ENCODE results near the gene CXCL9.
A peak's percentile ranks its signal among the peaks of the same experiment; 100 is the strongest.
"Not testable (repeated sequence)": the region's sequence is repeated elsewhere in the genome, so short reads cannot be mapped to it uniquely, and the experiment has no call there.

CXCL9 gene

GRCh38 chr4:76011700-76012387, 4.5 kb upstream of the CXCL9 start:
- no peak for DNase-seq

GRCh38 chr4:76011018-76011670, 3.8 kb upstream of the CXCL9 start:
- no peak for DNase-seq

GRCh38 chr4:76010576-76010975, 3.3 kb upstream of the CXCL9 start:
- no peak for DNase-seq

GRCh38 chr4:76009311-76009710, 2.0 kb upstream of the CXCL9 start:
- DNase-seq: no peak

- DNase-seq: no peak
Measured at GRCh38 chr4:76003620-76004019, 3.7 kb downstream of the CXCL9 start.

GRCh38 chr4:76003035-76003434, 4.3 kb downstream of the CXCL9 start:
- DNase-seq: no peak

- peak; percentile 74 for DNase-seq
Measured at GRCh38 chr4:76002176-76002575, 5.1 kb downstream of the CXCL9 start.

- DNase-seq: no peak
Measured at GRCh38 chr4:76001700-76002099, 5.6 kb downstream of the CXCL9 start.

- DNase-seq: no peak
Measured at GRCh38 chr4:76000279-76000678, 7.0 kb downstream of the CXCL9 start.

GRCh38 chr4:75998525-75999147, 8.7 kb downstream of the CXCL9 start:
- DNase-seq: not testable (repeated sequence)

- no peak for DNase-seq
Measured at GRCh38 chr4:75997946-75998345, 9.4 kb downstream of the CXCL9 start.

GRCh38 chr4:75997081-75997480, 10.2 kb downstream of the CXCL9 start:
- DNase-seq: no peak

- peak; percentile 78 for DNase-seq
Measured at GRCh38 chr4:75995727-75996126, 11.6 kb downstream of the CXCL9 start.

GRCh38 chr4:75992462-75992861, 14.8 kb downstream of the CXCL9 start:
- DNase-seq: no peak

GRCh38 chr4:75989846-75990528, 17.3 kb downstream of the CXCL9 start:
- DNase-seq: peak; percentile 18

GRCh38 chr4:75985116-75985515, 22.2 kb downstream of the CXCL9 start:
- DNase-seq: no peak

- no peak for DNase-seq
Measured at GRCh38 chr4:75980576-75980975, 26.7 kb downstream of the CXCL9 start.

GRCh38 chr4:75976177-75976576, 31.1 kb downstream of the CXCL9 start:
- no peak for DNase-seq

GRCh38 chr4:75973766-75974165, 33.5 kb downstream of the CXCL9 start:
- DNase-seq: no peak

- DNase-seq: no peak
Measured at GRCh38 chr4:75968084-75968483, 39.2 kb downstream of the CXCL9 start.

GRCh38 chr4:75963558-75963957, 43.8 kb downstream of the CXCL9 start:
- DNase-seq: no peak

- not testable (repeated sequence) for DNase-seq
Measured at GRCh38 chr4:75962072-75962471, 45.2 kb downstream of the CXCL9 start.

- DNase-seq: not testable (repeated sequence)
Measured at GRCh38 chr4:75958546-75958945, 48.8 kb downstream of the CXCL9 start.

- DNase-seq: not testable (repeated sequence)
Measured at GRCh38 chr4:75954811-75955210, 52.5 kb downstream of the CXCL9 start.

All from DMS53 (cell line).